Hepatocyte (in vitro differentiated cells): ENCODE results near the gene UPF2. TPM values are rescaled to one million over a fixed set of nuclear protein-coding genes. Genes with fewer than 3 reads are reported as not detected.
A peak's percentile ranks its signal among the peaks of the same experiment; 100 is the strongest.

Experiments
- DNase-seq: peaks from one replicate; pipeline ENCODE4 v3.0.0-alpha.2; 2016; ENCODE audit warnings: low spot score
- H2AFZ ChIP-seq: fragments of 200-600 bp; sonication (generic); 2 replicates; pipeline ENCODE4 v1.6.0; 2016; ENCODE audit warnings: antibody characterized with exemption, mild to moderate bottlenecking
- H3K27ac ChIP-seq: fragments of 200-600 bp; sonication (generic); 2 replicates; pipeline ENCODE4 v1.5.1; 2016; ENCODE audit warnings: mild to moderate bottlenecking
- H3K27me3 ChIP-seq: fragments of 200-600 bp; sonication (generic); 2 replicates; pipeline ENCODE4 v1.6.1; 2016
- H3K36me3 ChIP-seq: fragments of 200-600 bp; sonication (generic); replicated peaks from 2 replicates; pipeline ENCODE4 v1.5.1; 2016; ENCODE audit warnings: low read depth; ENCODE audit not compliant: insufficient read depth
- H3K4me1 ChIP-seq: fragments of 200-600 bp; sonication (generic); 2 replicates; pipeline ENCODE4 v1.5.1; 2016; ENCODE audit warnings: mild to moderate bottlenecking, moderate library complexity; ENCODE audit not compliant: insufficient read depth
- H3K4me2 ChIP-seq: fragments of 200-600 bp; sonication (generic); 2 replicates; pipeline ENCODE4 v1.6.0; 2016
- H3K4me3 ChIP-seq: fragments of 200-600 bp; sonication (generic); 2 replicates; pipeline ENCODE4 v1.5.1; 2016; ENCODE audit warnings: mild to moderate bottlenecking
- H3K79me2 ChIP-seq: fragments of 200-600 bp; sonication (generic); 2 replicates; pipeline ENCODE4 v1.6.0; 2017; ENCODE audit warnings: mild to moderate bottlenecking
- H3K9me2 ChIP-seq: fragments of 200-600 bp; sonication (generic); replicated peaks from 2 replicates; pipeline ENCODE4 v1.6.0; 2017; ENCODE audit warnings: mild to moderate bottlenecking; ENCODE audit not compliant: insufficient read depth
- H3K9me3 ChIP-seq: fragments of 200-600 bp; sonication (generic); 2 replicates; pipeline ENCODE4 v1.5.1; 2016; ENCODE audit warnings: low read depth, mild to moderate bottlenecking
- H4K20me1 ChIP-seq: fragments of 200-600 bp; sonication (generic); 2 replicates; pipeline ENCODE4 v1.6.0; 2016; ENCODE audit warnings: mild to moderate bottlenecking; ENCODE audit not compliant: insufficient read depth, poor library complexity, severe bottlenecking
- EZH2 ChIP-seq: fragments of 200-600 bp; sonication (generic); IDR thresholded peaks from 2 replicates; pipeline ENCODE4 v1.6.1; 2016; ENCODE audit warnings: antibody characterized with exemption, mild to moderate bottlenecking, borderline replicate concordance
- EZH2phosphoT487 ChIP-seq: fragments of 200-600 bp; sonication (generic); IDR thresholded peaks from one replicate; pipeline ENCODE4 v1.6.1; 2018; ENCODE audit warnings: antibody characterized with exemption, mild to moderate bottlenecking, low read depth, moderate library complexity; ENCODE audit not compliant: unreplicated experiment, severe bottlenecking
- WGBS: methylation state at CpG from one replicate; pipeline ENCODE4 v1.1.6; 2016; ENCODE audit warnings: low lambda C conversion rate; ENCODE audit errors: missing lambda C conversion rate; 5-methylcytosine and 5-hydroxymethylcytosine counted together
- polyA plus RNA-seq: library from polyadenylated mRNA; unstranded; fragments of >200 nt; fragmentation: Nextera tagmentation; extraction: Ambion mirVana; gene quantifications from 2 replicates; pipeline ENCODE4 v1.2.1, GENCODE V29; 2016
- total RNA-seq: library from RNA; depleted of rRNA; stranded (reverse); fragments of >200 nt; gene quantifications from 2 replicates; pipeline ENCODE4 v1.2.3, GENCODE V29; 2014
- TF ChIP-seq, protein P1 (sequence below): fragments of 200-600 bp; sonication (generic); IDR thresholded peaks from 2 replicates; pipeline ENCODE4 v1.5.1; 2016; ENCODE audit warnings: antibody characterized with exemption, mild to moderate bottlenecking; ENCODE audit not compliant: poor library complexity

The UPF2 gene
- total and polyA plus RNA-seq, 2 experiments from 2014 or later: 12.3 to 14.5 TPM

DNA sequence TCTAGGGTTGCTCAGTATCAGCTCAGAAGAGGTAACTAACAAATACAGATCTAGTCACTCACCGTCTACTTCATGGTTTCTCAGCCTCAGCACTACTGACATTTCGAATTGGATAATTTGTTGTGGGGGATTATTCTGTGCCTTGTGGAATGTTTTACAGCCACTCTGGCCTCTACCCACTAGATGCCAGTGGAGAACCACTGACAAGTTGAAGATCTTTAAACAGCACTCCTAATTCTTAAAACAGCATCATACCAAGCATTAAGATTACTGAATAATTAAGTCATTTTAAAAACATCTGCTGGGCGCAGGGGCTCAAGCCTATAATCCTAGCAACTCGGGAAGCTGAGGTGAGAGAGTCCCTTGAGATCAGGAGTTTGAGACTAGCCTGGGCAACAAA is 82.6 kb downstream of the UPF2 start:
- no peaks in the 10 kb centered on the region for H3K36me3 ChIP-seq

DNA sequence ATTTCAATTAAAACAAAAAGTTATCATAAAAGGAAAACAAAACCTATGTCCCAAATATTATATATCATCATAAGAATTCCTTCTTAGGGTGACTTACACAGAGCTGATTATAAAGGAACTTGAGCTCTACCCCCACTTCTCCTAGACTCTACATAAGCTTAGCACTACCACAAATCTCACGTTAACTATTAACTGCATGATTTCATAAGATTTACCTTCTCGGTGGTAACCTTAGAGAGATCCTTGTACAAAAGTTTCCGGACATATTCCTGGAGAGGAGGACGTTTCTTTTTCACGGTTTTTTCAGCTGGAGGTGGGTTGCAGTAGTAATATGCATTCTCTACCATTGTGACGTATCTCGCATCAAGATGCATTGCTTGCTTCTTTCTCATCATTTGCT is 83.7 kb downstream of the UPF2 start:
- TF ChIP-seq EZH2phosphoT487 (no peak), EZH2 (no peak)
- TF ChIP-seq, protein P1, sequence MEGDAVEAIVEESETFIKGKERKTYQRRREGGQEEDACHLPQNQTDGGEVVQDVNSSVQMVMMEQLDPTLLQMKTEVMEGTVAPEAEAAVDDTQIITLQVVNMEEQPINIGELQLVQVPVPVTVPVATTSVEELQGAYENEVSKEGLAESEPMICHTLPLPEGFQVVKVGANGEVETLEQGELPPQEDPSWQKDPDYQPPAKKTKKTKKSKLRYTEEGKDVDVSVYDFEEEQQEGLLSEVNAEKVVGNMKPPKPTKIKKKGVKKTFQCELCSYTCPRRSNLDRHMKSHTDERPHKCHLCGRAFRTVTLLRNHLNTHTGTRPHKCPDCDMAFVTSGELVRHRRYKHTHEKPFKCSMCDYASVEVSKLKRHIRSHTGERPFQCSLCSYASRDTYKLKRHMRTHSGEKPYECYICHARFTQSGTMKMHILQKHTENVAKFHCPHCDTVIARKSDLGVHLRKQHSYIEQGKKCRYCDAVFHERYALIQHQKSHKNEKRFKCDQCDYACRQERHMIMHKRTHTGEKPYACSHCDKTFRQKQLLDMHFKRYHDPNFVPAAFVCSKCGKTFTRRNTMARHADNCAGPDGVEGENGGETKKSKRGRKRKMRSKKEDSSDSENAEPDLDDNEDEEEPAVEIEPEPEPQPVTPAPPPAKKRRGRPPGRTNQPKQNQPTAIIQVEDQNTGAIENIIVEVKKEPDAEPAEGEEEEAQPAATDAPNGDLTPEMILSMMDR: no peak
- Histone ChIP-seq H3K27me3 (no peaks in the 10 kb centered on the region), H3K9me3 (no peaks in the 10 kb centered on the region), H3K4me2 (no peak overlapping the region), H3K4me3 (no peak overlapping the region), H4K20me1 (no peaks in the 10 kb centered on the region), H3K9me2 (no peaks in the 10 kb centered on the region), H3K79me2 (no peaks in the 10 kb centered on the region), H3K4me1 (no peaks in the 10 kb centered on the region), H2AFZ (no peak overlapping the region), H3K36me3 (no peaks in the 10 kb centered on the region), H3K27ac (peak overlapping the region; percentile 23)
- DNase-seq: peak; percentile 16
- 71% methylated on average over 7 of the region's 7 CpGs for WGBS

More for the DNA sequence above, 82.6 kb downstream of the UPF2 start:
- peak overlapping the region; percentile 23 for H3K27ac ChIP-seq
- H2AFZ ChIP-seq: no peak overlapping the region
- H3K4me3 ChIP-seq: no peak overlapping the region
- DNase-seq: no peak
- H3K4me2 ChIP-seq: no peak overlapping the region
- H4K20me1 ChIP-seq: no peaks in the 10 kb centered on the region
- no peaks in the 10 kb centered on the region for H3K9me3 ChIP-seq
- WGBS: 88% methylated on average over 4 of the region's 4 CpGs
- H3K9me2 ChIP-seq: no peaks in the 10 kb centered on the region
- no peaks in the 10 kb centered on the region for H3K27me3 ChIP-seq
- no peaks in the 10 kb centered on the region for H3K4me1 ChIP-seq
- no peaks in the 10 kb centered on the region for H3K79me2 ChIP-seq
- TF ChIP-seq, protein P1: no peak
- TF ChIP-seq EZH2phosphoT487 (no peak), EZH2 (no peak)

DNA sequence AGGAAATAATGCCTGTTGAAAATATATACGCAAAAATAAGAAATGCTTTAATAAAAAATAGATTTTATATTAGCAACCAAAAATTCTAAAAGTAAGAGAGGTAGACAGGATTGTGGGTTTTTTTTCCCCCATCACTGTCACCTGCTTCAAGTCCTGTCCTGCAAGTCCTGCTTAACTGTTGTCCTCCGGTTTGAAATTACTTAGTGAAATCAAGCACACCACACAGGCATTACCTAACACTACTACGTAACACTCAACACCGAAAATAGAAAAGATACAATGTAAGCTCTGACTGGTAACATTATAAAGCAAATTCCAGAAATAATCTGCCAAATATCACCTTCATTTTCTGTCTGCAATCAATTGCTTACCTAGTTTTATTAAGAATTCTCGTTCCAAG is 90.9 kb downstream of the UPF2 start:
- Histone ChIP-seq H3K27ac (no peak overlapping the region), H4K20me1 (no peaks in the 10 kb centered on the region), H3K4me3 (no peak overlapping the region), H3K9me2 (no peaks in the 10 kb centered on the region), H3K4me2 (no peak overlapping the region), H3K27me3 (no peaks in the 10 kb centered on the region), H2AFZ (no peak overlapping the region), H3K79me2 (no peaks in the 10 kb centered on the region), H3K9me3 (no peaks in the 10 kb centered on the region), H3K36me3 (no peaks in the 10 kb centered on the region), H3K4me1 (no peaks in the 10 kb centered on the region)
- TF ChIP-seq EZH2 (no peak), EZH2phosphoT487 (no peak)
- TF ChIP-seq, protein P1: no peak
- 95% methylated on average over 5 of the region's 5 CpGs for whole genome bisulfite sequencing
- no peak for DNase-seq
